Cardiac fibroblast (primary cell): ENCODE data around the gene SPATA19.

Experiments used
- DNase-seq, 2 donors: peaks; one replicate each; pipeline versions ENCODE4 v3.0.0 to v3.0.0-alpha.2; 2010; ENCODE audit warnings: low read depth in 2 of 2
- H3K4me3 ChIP-seq, 2 donors: replicated peaks in 1 of 2; 1 replicate in 1 of 2; 2 replicates in 1 of 2; pipeline ENCODE4 v1.5.1; 2011; ENCODE audit warnings: low read depth in 2 of 2, low read length in 2 of 2, mild to moderate bottlenecking in 2 of 2, moderate library complexity in 1 of 2
- TF ChIP-seq, protein P1 (sequence below): IDR thresholded peaks from one replicate; pipeline ENCODE4 v1.5.1; 2011; ENCODE audit warnings: low read depth, mild to moderate bottlenecking, low read length, inconsistent platforms

Gene SPATA19

DNA sequence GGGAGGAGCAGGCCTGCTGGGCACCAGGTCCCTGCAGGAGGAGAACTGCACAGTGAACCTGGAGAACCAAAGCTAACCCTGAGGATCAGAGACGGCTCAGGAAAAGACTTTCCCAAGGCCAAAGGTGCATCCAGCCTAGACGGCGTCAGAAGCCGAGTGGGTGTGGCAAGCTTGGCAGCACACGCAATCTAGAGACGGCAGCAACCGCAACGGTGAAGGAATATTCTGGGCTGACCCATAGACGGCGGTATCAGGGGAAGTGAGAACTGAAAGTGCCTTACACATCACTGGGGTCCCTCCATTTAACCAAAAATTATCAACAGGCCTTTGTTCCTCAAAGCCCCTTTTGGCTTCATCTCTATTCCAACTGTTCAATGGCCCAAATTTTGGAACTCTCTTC, 26.2 kb downstream of the SPATA19 start:
- DNase-seq = no peak
- H3K4me3 ChIP-seq = no peak overlapping the region
- TF ChIP-seq, protein P1, sequence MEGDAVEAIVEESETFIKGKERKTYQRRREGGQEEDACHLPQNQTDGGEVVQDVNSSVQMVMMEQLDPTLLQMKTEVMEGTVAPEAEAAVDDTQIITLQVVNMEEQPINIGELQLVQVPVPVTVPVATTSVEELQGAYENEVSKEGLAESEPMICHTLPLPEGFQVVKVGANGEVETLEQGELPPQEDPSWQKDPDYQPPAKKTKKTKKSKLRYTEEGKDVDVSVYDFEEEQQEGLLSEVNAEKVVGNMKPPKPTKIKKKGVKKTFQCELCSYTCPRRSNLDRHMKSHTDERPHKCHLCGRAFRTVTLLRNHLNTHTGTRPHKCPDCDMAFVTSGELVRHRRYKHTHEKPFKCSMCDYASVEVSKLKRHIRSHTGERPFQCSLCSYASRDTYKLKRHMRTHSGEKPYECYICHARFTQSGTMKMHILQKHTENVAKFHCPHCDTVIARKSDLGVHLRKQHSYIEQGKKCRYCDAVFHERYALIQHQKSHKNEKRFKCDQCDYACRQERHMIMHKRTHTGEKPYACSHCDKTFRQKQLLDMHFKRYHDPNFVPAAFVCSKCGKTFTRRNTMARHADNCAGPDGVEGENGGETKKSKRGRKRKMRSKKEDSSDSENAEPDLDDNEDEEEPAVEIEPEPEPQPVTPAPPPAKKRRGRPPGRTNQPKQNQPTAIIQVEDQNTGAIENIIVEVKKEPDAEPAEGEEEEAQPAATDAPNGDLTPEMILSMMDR = no peak

GRCh38 chr11:133818302-133818701, 27.0 kb downstream of the SPATA19 start:
- no peak overlapping the region for H3K4me3 ChIP-seq
- TF ChIP-seq, protein P1 = no peak
- DNase-seq = no peak

DNA sequence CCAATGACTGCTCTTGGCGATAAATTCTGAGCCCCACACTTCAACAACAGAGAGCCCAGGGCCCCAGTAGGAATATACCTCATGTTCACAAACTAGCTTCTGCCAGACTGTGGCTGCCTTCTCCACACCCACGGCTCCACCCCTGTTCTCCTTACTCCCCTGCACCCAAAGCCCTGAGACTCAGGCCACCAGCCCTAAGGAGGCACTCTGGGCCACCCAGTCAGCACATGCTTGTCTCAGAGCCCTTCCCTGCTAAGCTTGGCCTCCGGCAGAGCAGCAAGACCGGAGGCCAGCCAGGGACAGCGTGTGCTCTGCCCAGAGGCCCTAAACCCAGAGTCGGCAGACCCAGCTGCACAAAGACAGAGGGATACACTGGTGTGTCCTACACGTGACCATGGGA, 27.9 kb downstream of the SPATA19 start:
- no peak for DNase-seq
- H3K4me3 ChIP-seq = no peak overlapping the region
- TF ChIP-seq, protein P1 = no peak

DNA sequence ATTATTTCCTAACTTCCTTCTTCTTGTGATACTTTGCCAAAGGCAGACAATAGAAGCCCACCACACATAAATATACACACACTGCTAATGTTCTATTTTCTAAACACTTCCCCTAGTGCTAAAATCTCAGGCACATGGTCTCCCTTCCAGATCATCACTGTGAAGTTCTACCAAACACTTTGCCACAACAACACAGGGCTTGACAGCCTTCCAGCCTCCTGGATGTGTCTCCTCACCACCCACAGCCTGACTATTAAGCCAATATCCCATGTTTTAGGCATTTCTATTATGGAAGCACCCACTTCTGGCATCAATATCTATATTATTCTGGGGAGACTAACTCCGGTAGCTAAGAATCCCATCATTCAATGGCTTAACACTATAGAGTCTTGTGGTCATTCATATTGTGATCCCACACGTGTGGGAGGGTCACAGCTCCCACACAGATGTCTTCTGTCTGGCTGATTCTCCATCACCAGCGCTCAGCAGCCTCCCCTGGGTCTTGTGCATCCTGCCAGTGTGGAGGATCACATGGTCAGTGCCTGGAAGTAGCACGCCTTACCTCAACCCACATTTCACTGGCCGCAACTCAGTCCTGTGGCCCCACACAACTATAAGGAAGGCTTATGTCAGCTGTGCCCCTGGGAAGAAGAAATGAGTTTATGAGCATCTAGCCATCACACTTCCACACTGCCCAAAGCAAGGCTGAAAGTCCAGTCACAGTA, 29.0 kb downstream of the SPATA19 start:
- TF ChIP-seq, protein P1 = no peak
- no peak overlapping the region for H3K4me3 ChIP-seq
- DNase-seq = no peak

GRCh38 chr11:133815636-133816035, 29.7 kb downstream of the SPATA19 start:
- no peak overlapping the region for H3K4me3 ChIP-seq
- TF ChIP-seq, protein P1 = no peak
- no peak for DNase-seq

GRCh38 chr11:133814588-133815100, 30.7 kb downstream of the SPATA19 start:
- TF ChIP-seq, protein P1 = no peak
- no peak for DNase-seq
- no peak overlapping the region for H3K4me3 ChIP-seq
